Heart right ventricle (tissue), 16 donors: Measurements from ENCODE around the gene RGS19. TPM values are rescaled to one million over a fixed set of nuclear protein-coding genes. Genes with fewer than 3 reads are reported as not detected.
A peak's percentile ranks its signal among the peaks of the same experiment; 100 is the strongest.

Experiments
- ATAC-seq, 8 donors: fragments of 200-7000 bp; cut with Tn5 transposase; one replicate each; pipeline ENCODE4 v1.9.1; 2020; ENCODE audit warnings: mild to moderate bottlenecking in 8 of 8, moderate library complexity in 8 of 8, moderate number of reproducible peaks in 1 of 8
- DNase-seq, 2 donors: peaks; one replicate each; pipeline ENCODE4 v3.0.0-alpha.2; 2020
- H3K27ac ChIP-seq, 10 donors: fragments of 200-600 bp; sonication (generic) in 2 of 10; one replicate each; pipeline versions ENCODE4 v1.5.0 to v1.8.0; 2020 to 2022; ENCODE audit warnings: mild to moderate bottlenecking in 3 of 10
- H3K27me3 ChIP-seq, 7 donors: fragments of 200-600 bp; one replicate each; pipeline ENCODE4 v1.8.0; 2021 to 2022; ENCODE audit warnings: mild to moderate bottlenecking in 2 of 7
- H3K36me3 ChIP-seq, 9 donors: fragments of 200-600 bp; sonication (generic) in 1 of 9; one replicate each; pipeline versions ENCODE4 v1.5.0 to v1.8.0; 2020 to 2022; ENCODE audit warnings: mild to moderate bottlenecking in 2 of 9
- H3K4me1 ChIP-seq, 9 donors: fragments of 200-600 bp; sonication (generic) in 1 of 9; one replicate each; pipeline versions ENCODE4 v1.5.0 to v1.8.0; 2020 to 2022; ENCODE audit warnings: mild to moderate bottlenecking in 4 of 9
- H3K4me3 ChIP-seq, 10 donors: fragments of 200-600 bp; sonication (generic) in 2 of 10; one replicate each; pipeline versions ENCODE4 v1.5.0 to v1.8.0; 2020 to 2022; ENCODE audit warnings: mild to moderate bottlenecking in 7 of 10, moderate library complexity in 2 of 10
- H3K9me3 ChIP-seq, 11 donors: fragments of 200-600 bp in 10 of 11; sonication (generic) in 2 of 11; one replicate each; pipeline versions ENCODE4 v1.5.0 to v1.8.0; 2013 to 2022; ENCODE audit warnings: mild to moderate bottlenecking in 2 of 11, control low read depth in 1 of 11, moderate library complexity in 1 of 11
- CTCF ChIP-seq, 9 donors: fragments of 200-600 bp; sonication (generic) in 2 of 9; IDR thresholded peaks; one replicate each; pipeline versions ENCODE4 v1.5.0 to v1.8.0; 2021 to 2022; ENCODE audit warnings: antibody characterized with exemption in 9 of 9, mild to moderate bottlenecking in 5 of 9, moderate library complexity in 1 of 9
- WGBS, 2 donors: extraction: QIAGEN DNeasy Blood & Tissue Kit; methylation state at CpG; one replicate each; pipeline ENCODE4 v1.1.7; 2013; ENCODE audit warnings: inconsistent platforms in 1 of 2; 5-methylcytosine and 5-hydroxymethylcytosine counted together
- intact Hi-C, 10 donors: fragments of 100-400 bp; cut with DNase I; formaldehyde crosslinking; loops; one replicate each; pipeline versions ENCODE4 v1.11.1 to v1.14.2; 2022
- polyA plus RNA-seq, 2 donors: library from polyadenylated mRNA; stranded (reverse); fragments of 200-250 nt; gene quantifications; one replicate each; pipeline ENCODE4 v1.2.3, GENCODE V29; 2013
- total RNA-seq, 10 donors: library from RNA; stranded (reverse); fragmentation: NEBNext Ultra II Directional in 3 of 10; extraction: Animal tissue kit (Norgen Biotek cat#: 25700) in 3 of 10; gene quantifications; one replicate each; pipeline versions ENCODE4 v1.2.1 to v1.2.4, GENCODE V29; 2021 to 2023
- donor health status: Arrhythmogenic right ventricular cardiomyopathy.
- donor health status: ischemic (EF 13 %, LVEDD 7.1; RV severe dilation, severe dysfunction).
- donor health status: healthy with polysubstance abuse.
- donor health status: DM: no; HTN: yes; CAD: no.
- donor health status: DM: no; HTN: no; CAD: no.
- donor health status: ischemic (EF 25% LVEDD 6.9; RV normal size, moderate dysfunction).
- donor health status: ischemic (EF 25% LVEDD 5.7; RV mildly dilated, moderate dysfunction).
- donor health status: healthy.
- donor health status: DM: yes; HTN: yes; CAD: no.
- donor health status: Ischemic cardiomyopathy.
- donor health status: ischemic (EF 35%, LVEDD 5.7; RV mildly dilated, moderate dysfunction).
- donor health status: nonischemic (EF 11% LVEDD 7.7; RV severe dilation, severe dysfunction).
- donor health status: DM: yes; HTN: yes; CAD: no.
- donor health status: PGD.
- donor health status: ischemic (EF 29% LVEDD 5.4; RV normal size, mild dysfunction).
- donor health status: nonischemic (EF 23%, LVEDD 6.1; RV moderate dilation, normal function).

RGS19 gene
- total and polyA plus RNA-seq, 12 donors, result 1.8 to 13.1 (median 4.0) TPM

DNA sequence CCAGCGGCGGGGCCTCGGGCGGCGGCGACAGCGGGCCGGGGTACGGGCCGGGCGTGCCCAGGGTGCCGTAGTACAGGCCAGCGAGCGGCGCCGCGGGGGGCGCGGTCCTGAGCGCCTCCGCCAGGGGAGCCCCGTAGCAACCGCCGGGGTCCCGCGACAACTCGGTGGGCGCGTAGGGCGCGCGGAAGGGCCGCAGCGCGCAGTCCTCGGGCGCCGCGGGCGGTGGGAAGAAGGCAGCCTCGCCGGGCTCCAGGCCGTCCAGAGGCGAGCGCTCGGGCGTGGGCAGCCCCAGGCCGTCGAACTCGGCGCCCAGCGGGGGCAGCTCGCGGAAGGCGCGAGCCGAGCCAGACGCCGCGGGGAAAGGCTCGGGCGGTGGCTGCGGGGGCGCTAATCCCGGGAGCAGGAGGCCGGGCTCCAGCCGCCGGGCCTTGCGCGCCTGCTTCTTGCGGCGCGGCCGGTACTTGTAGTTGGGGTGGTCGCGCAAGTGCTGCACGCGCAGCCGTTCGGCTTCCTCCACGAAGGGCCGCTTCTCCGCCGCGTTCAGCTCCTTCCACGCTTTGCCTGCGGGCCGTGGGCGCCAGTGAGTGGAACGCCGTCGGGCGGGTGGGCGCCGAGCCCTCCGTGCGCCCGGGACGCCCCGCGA is 30.8 kb downstream of the RGS19 start:
- Histone ChIP-seq H3K36me3 (peaks cover 0 to 26% (median 5%) of the 10 kb centered on the region in 9 donors), H3K4me3 (peak overlapping the region; percentile 55 to 78 (median 64)), H3K9me3 (no peaks in the 10 kb centered on the region), H3K27me3 (peaks cover 6 to 87% (median 51%) of the 10 kb centered on the region in 7 donors), H3K27ac (peak overlapping the region; percentile 74 to 93 (median 84)), H3K4me1 (peaks cover 0 to 46% (median 25%) of the 10 kb centered on the region in 9 donors)
- intact Hi-C loops, result no loop called here
- DNase-seq (no peak), ATAC-seq (no peak)
- WGBS, 2 donors, result 3 to 7% methylated on average over 98 to 99 of the region's 101 CpGs
- TF ChIP-seq CTCF (IDR thresholded peaks at IDR 0.05), result no peak

- no peak for ATAC-seq
- no peak for TF ChIP-seq CTCF (IDR thresholded peaks at IDR 0.05)
- H3K27me3 ChIP-seq, result peaks cover 6 to 92% (median 51%) of the 10 kb centered on the region in 7 donors
- H3K27ac ChIP-seq, result peak overlapping the region; percentile 74 to 93 (median 84)
- no peaks in the 10 kb centered on the region for H3K9me3 ChIP-seq
- peaks cover 0 to 41% (median 20%) of the 10 kb centered on the region in 9 donors for H3K4me1 ChIP-seq
- H3K4me3 ChIP-seq, result peak overlapping the region; percentile 55 to 78 (median 64)
- DNase-seq, result no peak
- H3K36me3 ChIP-seq, result peaks cover 0 to 26% (median 5%) of the 10 kb centered on the region in 9 donors
- intact Hi-C loops, result no loop called here
- 7 to 11% methylated on average over 48 to 49 of the region's 49 CpGs for WGBS, 2 donors
These were observed 31.3 kb downstream of the RGS19 start for GRCh38 chr20:64047968-64048401.

DNA sequence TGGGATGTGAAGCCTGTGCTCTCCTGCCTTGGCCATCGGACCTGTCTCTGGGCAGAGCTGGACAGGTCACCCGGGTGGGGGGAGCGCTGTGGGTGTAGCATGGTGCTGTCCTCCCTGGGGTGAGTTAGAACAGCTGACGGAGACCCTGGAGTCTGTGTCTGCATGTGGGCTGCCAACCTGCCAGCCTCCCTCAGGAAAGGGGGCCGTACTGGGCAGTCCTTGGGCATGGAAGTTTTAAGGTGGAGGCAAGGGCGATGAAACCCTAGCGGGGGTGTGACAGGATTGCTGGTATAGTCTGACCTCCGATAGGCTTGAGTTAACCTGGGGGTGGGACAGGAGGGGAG is 32.3 kb downstream of the RGS19 start:
- intact Hi-C loops, result no loop called here
- H3K4me3 ChIP-seq, result peak overlapping the region; percentile 55 to 78 (median 64)
- peak overlapping the region; percentile 74 to 93 (median 84) for H3K27ac ChIP-seq
- peaks cover 9 to 90% (median 56%) of the 10 kb centered on the region in 7 donors for H3K27me3 ChIP-seq
- no peak for TF ChIP-seq CTCF (IDR thresholded peaks at IDR 0.05)
- ATAC-seq (no peak), DNase-seq (no peak)
- no peaks in the 10 kb centered on the region for H3K9me3 ChIP-seq
- 64 to 70% methylated on average over 8 of the region's 8 CpGs for WGBS, 2 donors
- peaks cover 4 to 37% (median 18%) of the 10 kb centered on the region in 9 donors for H3K4me1 ChIP-seq
- peaks cover 0 to 26% (median 5%) of the 10 kb centered on the region in 9 donors for H3K36me3 ChIP-seq

DNA sequence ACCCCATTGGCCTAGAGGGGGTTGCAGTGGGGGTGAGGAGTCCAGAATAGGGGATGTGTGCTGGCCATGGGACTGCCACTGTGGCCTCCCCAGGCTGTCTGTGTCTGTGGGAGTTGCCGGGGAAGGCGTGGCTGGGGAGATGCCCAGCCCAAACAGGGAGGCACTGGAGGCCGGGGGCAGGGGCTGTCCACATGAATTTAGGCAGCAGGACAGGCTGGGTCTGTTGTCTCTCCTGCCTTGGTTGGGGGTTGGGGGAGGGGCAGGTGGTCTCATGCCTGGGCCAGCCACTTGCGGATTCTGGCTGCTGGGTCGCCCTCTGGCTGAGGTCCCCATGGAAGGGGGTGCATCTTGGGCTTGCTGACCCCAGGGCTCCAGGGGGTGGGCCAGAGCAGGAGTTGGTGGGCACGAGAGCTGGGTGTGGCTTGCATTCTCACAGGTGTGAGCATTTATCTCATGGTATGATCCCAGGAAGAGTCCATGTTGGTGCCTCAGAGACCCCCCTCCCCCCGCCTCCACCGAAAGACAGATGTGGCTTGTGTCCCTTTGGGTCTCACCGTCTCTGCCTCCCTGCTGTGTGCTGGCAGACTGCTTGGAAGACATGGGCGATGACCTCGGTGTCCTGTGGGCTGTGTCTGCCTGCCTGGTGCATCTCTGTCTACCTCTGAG is 33.8 kb downstream of the RGS19 start:
- Histone ChIP-seq H3K9me3 (no peaks in the 10 kb centered on the region), H3K27ac (peak overlapping the region; percentile 47 to 93 (median 84)), H3K27me3 (peaks cover 9 to 90% (median 69%) of the 10 kb centered on the region in 7 donors), H3K4me3 (peak overlapping the region in 7 of 10 donors; percentile 59 to 78 (median 66)), H3K36me3 (peaks cover 0 to 26% (median 5%) of the 10 kb centered on the region in 9 donors), H3K4me1 (peaks cover 15 to 40% (median 32%) of the 10 kb centered on the region in 9 donors)
- TF ChIP-seq CTCF (IDR thresholded peaks at IDR 0.05), result no peak
- peak in 1 of 2 donors; percentile 64 for DNase-seq
- WGBS, 2 donors, result 44 to 52% methylated on average over 11 of the region's 11 CpGs
- peak in 7 of 8 donors; percentile 11 to 56 (median 24) for ATAC-seq
- intact Hi-C loops, result no loop called here
